GM12872 (cell line): ENCODE results near the gene CDH15.

ENCODE experiments used
- CTCF ChIP-seq: IDR thresholded peaks from 3 replicates; pipeline ENCODE4 v1.5.1; 2011; ENCODE audit warnings: low read depth, mild to moderate bottlenecking, low read length, moderate library complexity; ENCODE audit not compliant: insufficient read depth

Gene CDH15

GRCh38 chr16:89244754-89245153, 73.2 kb downstream of the CDH15 start:
- TF ChIP-seq CTCF, result no peak
